Kidney (tissue), 14 donors: ENCODE results near the gene SETD3. TPM values are rescaled to one million over a fixed set of nuclear protein-coding genes. Genes with fewer than 3 reads are reported as not detected.
A peak's percentile ranks its signal among the peaks of the same experiment; 100 is the strongest.

ENCODE experiments used
- DNase-seq, 5 donors: peaks; one replicate each; pipeline ENCODE4 v3.0.0-alpha.2; 2013 to 2020
- FAIRE-seq: peaks from 2 replicates; lab custom pipeline; 2012; peaks lifted over from hg19 to GRCh38; lab: Jason Lieb, UNC
- H3K27ac ChIP-seq, 2 donors: one replicate each; pipeline ENCODE4 v1.7.0; 2013; ENCODE audit warnings: low read depth in 2 of 2, low read length in 2 of 2, inconsistent platforms in 1 of 2
- H3K27me3 ChIP-seq: one replicate; pipeline ENCODE4 v1.7.1; 2013; ENCODE audit warnings: low read length, inconsistent platforms; ENCODE audit not compliant: control insufficient read depth, insufficient read depth
- H3K36me3 ChIP-seq, 3 donors: one replicate each; pipeline versions ENCODE4 v1.7.0 to v1.7.1; 2013; ENCODE audit warnings: low read length in 3 of 3, control low read depth in 1 of 3, inconsistent platforms in 1 of 3; ENCODE audit not compliant: insufficient read depth in 3 of 3, control insufficient read depth in 2 of 3
- H3K4me1 ChIP-seq, 3 donors: one replicate each; pipeline versions ENCODE4 v1.7.0 to v1.7.1; 2013; ENCODE audit warnings: low read length in 3 of 3, inconsistent platforms in 1 of 3, low read depth in 1 of 3; ENCODE audit not compliant: control insufficient read depth in 2 of 3, insufficient read depth in 2 of 3
- H3K4me3 ChIP-seq, 3 donors: one replicate each; pipeline versions ENCODE4 v1.7.0 to v1.8.1; 2013; ENCODE audit warnings: low read length in 3 of 3, control low read depth in 1 of 3, inconsistent platforms in 1 of 3
- H3K9ac ChIP-seq, 3 donors: one replicate each; pipeline versions ENCODE4 v1.7.0 to v1.7.1; 2013; ENCODE audit warnings: low read length in 3 of 3, control low read depth in 1 of 3, inconsistent platforms in 1 of 3
- H3K9me3 ChIP-seq, 3 donors: one replicate each; pipeline versions ENCODE4 v1.7.0 to v1.7.1; 2013; ENCODE audit warnings: low read length in 3 of 3, control low read depth in 1 of 3, inconsistent platforms in 1 of 3; ENCODE audit not compliant: control insufficient read depth in 2 of 3, insufficient read depth in 1 of 3
- intact Hi-C: fragments of 100-400 bp; cut with DNase I; formaldehyde crosslinking; loops from one replicate; pipeline ENCODE4 v1.11.1; 2022
- polyA plus RNA-seq: library from polyadenylated mRNA; stranded (reverse); fragments of 350-450 nt; fragmentation: Illumina TruSeq; extraction: RNeasy Lipid Tissue Mini Kit (QIAGEN cat#74804); gene quantifications from one replicate; pipeline ENCODE4 v1.2.3, GENCODE V29; 2014; ENCODE audit warnings: low read depth, low replicate concordance; ENCODE audit not compliant: insufficient read depth
- total RNA-seq: library from RNA; stranded (reverse); fragmentation: NEBNext Ultra II Directional; extraction: Animal tissue kit (Norgen Biotek cat#: 25700); gene quantifications from one replicate; pipeline ENCODE4 v1.2.1, GENCODE V29; 2021
- TF ChIP-seq, protein P1 (sequence below): IDR thresholded peaks from 3 replicates; pipeline ENCODE4 v1.5.1; 2012; ENCODE audit warnings: mild to moderate bottlenecking, moderate library complexity, borderline replicate concordance; ENCODE audit not compliant: insufficient read depth; ENCODE audit errors: extremely low read depth
- donor health status: control.
- donor health status: control.
- donor health status: control.
- donor health status: control.
- donor health status: control.
- donor health status: DM: yes; HTN: yes; CAD: no.
- donor health status: Normal renal cell carcinoma (clear cell type).

The SETD3 gene
- total and polyA plus RNA-seq, 2 donors from 2014 or later, result 74.0 to 85.6 TPM

DNA sequence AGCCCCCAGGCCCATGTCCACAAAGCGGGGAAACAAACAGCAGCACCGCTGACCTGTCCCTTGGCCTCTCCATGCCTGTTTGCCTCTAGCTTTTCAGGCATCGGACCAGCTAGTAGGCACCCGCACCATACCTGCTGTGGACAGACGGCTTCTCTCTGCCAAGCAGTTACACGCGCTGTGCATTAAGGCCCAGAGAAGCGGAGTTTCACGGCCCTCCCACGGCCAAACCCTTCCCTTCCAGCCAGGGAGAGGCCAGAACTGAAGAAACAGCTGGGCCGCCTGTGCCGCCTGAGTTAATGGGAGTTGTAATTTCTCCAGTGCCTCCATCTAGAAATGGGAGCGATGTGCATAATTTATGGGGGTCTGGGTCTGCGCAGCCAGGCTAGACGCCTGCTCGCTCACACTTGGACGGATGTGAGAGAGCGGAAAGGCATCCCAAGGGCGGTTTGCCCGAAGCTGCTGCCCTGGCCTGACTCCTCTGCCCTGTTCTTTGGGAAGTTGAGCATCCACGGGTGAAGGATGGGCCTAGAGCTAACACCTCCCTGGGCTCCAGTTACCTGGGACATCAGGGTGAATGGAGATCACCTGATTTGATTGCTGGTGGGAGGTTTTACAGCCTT, 119.0 kb downstream of the SETD3 start:
- no peaks in the 10 kb centered on the region for H3K4me1 ChIP-seq
- no peaks in the 10 kb centered on the region for H3K9me3 ChIP-seq
- FAIRE-seq, result no peak
- no peaks in the 10 kb centered on the region for H3K27me3 ChIP-seq
- peak in 4 of 5 donors; percentile 93 to 95 (median 94) for DNase-seq
- intact Hi-C loops, result no loop called here
- H3K9ac ChIP-seq, result no peak overlapping the region
- no peak overlapping the region for H3K27ac ChIP-seq
- H3K36me3 ChIP-seq, result no peaks in the 10 kb centered on the region
- TF ChIP-seq, protein P1, sequence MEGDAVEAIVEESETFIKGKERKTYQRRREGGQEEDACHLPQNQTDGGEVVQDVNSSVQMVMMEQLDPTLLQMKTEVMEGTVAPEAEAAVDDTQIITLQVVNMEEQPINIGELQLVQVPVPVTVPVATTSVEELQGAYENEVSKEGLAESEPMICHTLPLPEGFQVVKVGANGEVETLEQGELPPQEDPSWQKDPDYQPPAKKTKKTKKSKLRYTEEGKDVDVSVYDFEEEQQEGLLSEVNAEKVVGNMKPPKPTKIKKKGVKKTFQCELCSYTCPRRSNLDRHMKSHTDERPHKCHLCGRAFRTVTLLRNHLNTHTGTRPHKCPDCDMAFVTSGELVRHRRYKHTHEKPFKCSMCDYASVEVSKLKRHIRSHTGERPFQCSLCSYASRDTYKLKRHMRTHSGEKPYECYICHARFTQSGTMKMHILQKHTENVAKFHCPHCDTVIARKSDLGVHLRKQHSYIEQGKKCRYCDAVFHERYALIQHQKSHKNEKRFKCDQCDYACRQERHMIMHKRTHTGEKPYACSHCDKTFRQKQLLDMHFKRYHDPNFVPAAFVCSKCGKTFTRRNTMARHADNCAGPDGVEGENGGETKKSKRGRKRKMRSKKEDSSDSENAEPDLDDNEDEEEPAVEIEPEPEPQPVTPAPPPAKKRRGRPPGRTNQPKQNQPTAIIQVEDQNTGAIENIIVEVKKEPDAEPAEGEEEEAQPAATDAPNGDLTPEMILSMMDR, result no peak
- no peak overlapping the region for H3K4me3 ChIP-seq

DNA sequence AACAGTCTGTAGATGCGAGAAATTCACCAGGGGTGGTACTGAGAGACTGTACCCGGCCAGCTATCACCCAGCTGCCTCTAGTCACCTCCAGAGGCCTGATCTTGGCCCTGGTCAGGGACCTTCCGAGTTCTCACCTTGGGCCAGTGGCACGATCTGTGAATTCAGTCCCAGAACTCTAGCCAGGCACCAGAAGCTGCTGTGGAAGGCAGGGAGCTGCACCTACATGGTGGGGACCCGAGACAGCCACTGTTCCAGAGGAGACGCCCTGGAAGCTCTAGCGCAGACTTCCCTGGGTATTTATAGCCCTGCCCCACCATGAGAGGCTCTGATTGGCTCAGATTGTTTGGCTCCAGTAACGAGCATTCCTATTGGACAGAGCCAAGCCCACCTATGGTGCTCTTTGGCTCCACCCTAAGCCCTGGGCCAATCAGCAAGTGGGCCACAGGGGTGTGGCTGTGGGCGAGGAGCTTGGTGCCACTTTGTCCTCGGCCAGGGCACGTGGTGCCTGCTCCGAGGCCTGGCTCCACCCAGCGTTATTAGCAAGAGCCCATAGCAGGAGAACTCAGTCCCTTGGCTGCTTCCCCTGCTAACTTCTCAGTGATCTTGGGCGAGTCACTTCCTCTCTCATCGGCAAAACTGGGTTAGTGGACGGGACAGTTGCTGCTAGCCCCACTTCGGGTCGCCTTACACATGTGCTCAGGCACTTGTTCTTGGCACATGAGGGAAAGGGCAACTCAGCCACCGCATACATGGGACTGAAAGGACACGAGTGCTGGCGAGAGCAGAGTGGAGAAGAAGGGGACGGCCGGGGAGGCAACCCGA, 119.7 kb downstream of the SETD3 start:
- Histone ChIP-seq H3K4me3 (no peak overlapping the region), H3K27me3 (no peaks in the 10 kb centered on the region), H3K4me1 (no peaks in the 10 kb centered on the region), H3K27ac (no peak overlapping the region), H3K36me3 (no peaks in the 10 kb centered on the region), H3K9ac (no peak overlapping the region), H3K9me3 (no peaks in the 10 kb centered on the region)
- intact Hi-C loops, result no loop called here
- TF ChIP-seq, protein P1, result no peak
- peak in 1 of 5 donors; percentile 49 for DNase-seq
- no peak for FAIRE-seq

DNA sequence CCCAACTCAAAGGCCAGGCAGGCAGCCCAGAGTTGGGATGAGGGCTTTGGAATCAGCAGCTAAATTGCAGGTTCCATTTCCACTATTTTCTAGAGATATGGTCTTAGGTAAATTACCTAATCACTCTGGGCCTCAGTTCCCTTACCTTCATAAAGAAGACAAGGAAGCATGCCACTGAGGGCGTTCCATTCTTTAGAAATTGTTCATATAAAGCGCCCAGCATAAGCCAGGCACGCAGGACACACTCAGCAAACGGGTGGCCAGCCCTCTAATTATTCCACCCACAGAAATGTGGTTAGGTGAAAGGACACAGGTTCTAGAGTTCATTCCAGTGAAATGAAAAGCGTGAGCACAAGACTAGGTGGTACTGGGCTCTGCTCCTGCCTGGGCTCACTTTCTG, 120.8 kb downstream of the SETD3 start:
- DNase-seq (no peak), FAIRE-seq (no peak)
- Histone ChIP-seq H3K27me3 (no peaks in the 10 kb centered on the region), H3K9me3 (no peaks in the 10 kb centered on the region), H3K9ac (no peak overlapping the region), H3K4me3 (no peak overlapping the region), H3K4me1 (no peaks in the 10 kb centered on the region), H3K27ac (no peak overlapping the region), H3K36me3 (no peaks in the 10 kb centered on the region)
- intact Hi-C loops, result no loop called here
- TF ChIP-seq, protein P1, result no peak
